Measurements from ENCODE around the gene MCOLN2. TPM values are rescaled to one million over a fixed set of nuclear protein-coding genes. Genes with fewer than 3 reads are reported as not detected.

The MCOLN2 gene
- total and polyA plus RNA-seq, 2 of the 8 experiments (the other 6 are each of a cell fraction or from before 2014, with no cell fraction given) = 1.7 to 6.1 TPM

GRCh38 chr1:84892705-84893618, 104.0 kb downstream of the MCOLN2 start, which contains the start of gene LPAR3:
Gene LPAR3 (minus strand): TSS chr1:84893206. CDS start chr1:84866120, 27,086 bp downstream.
- H3K4me1 ChIP-seq (replicated peaks in 1 of 4; ENCODE audit: control insufficient read depth in 3 of 4, insufficient read depth in 4 of 4, low read length in 3 of 4) = peaks cover 0 to 23% (median 5%) of the 10 kb centered on the region in 4 experiments; a peak in 3 of 7 replicates
- ChIA-PET POLR2A (ENCODE audit: partially characterized antibody) (interaction anchor here (1.0 to 1.2 kb wide), 2 partner anchors 9 to 21 kb away, joined by 3 to 5 read pairs; no protein-coding TSS in a partner anchor), CTCF (ENCODE audit: partially characterized antibody) (interaction anchor here (0.5 to 2.7 kb wide), 13 partner anchors 7 to 1210 kb away, joined by 3 to 11 read pairs (median 3); no protein-coding TSS in a partner anchor)
- no peaks in the 10 kb centered on the region for H4K20me1 ChIP-seq (replicated peaks in 1 of 2; ENCODE audit: control insufficient read depth in 1 of 2, insufficient read depth in 2 of 2, low read length in 2 of 2)
- no peak within 1 kb of the TSS for H2AK5ac ChIP-seq (ENCODE audit: low read depth, low read length)
- DNase-seq (ENCODE audit: low read depth in 1 of 2, low spot score in 2 of 2) (peak in 1 of 2 experiments; percentile 85), FAIRE-seq (no peak)
- no peak within 1 kb of the TSS for H2BK20ac ChIP-seq (ENCODE audit: low read length)
- peaks cover 0 to 13% (median 7%) of the 10 kb centered on the region in 4 experiments; a peak in 5 of 7 replicates for H3K27me3 ChIP-seq (replicated peaks in 1 of 4; ENCODE audit: control insufficient read depth in 3 of 4, extremely low read depth in 1 of 4, insufficient read depth in 3 of 4, low read length in 3 of 4)
- H4K5ac ChIP-seq (ENCODE audit: insufficient read length, low read depth, low read length) = no peak within 1 kb of the TSS
- peak within 1 kb of the TSS; percentile 58 to 78 (median 69) for H3K4me3 ChIP-seq (ENCODE audit: extremely low read depth in 1 of 4, insufficient read depth in 2 of 4, low read depth in 3 of 4, low read length in 4 of 4)
- peak within 1 kb of the TSS; percentile 87 for H4K8ac ChIP-seq (ENCODE audit: extremely low read depth, insufficient read depth, low read length)
- peak within 1 kb of the TSS; percentile 78 for H2AFZ ChIP-seq (ENCODE audit: low read length)
- no peak within 1 kb of the TSS for H3K4ac ChIP-seq (replicated peaks; ENCODE audit: insufficient read length, low read depth, low read length)
- no peaks in the 10 kb centered on the region; a peak in 1 of 8 replicates for H3K36me3 ChIP-seq (ENCODE audit: control insufficient read depth in 2 of 4, insufficient read depth in 4 of 4, low read length in 3 of 4)
- H3K79me1 ChIP-seq (ENCODE audit: low read depth, low read length) = no peaks in the 10 kb centered on the region
- H3K23ac ChIP-seq (ENCODE audit: insufficient read length) = no peak within 1 kb of the TSS
- no peaks in the 10 kb centered on the region for H3K9me3 ChIP-seq (ENCODE audit: insufficient read depth in 2 of 2, low read depth in 1 of 2, low read length in 1 of 2)
- H2BK15ac ChIP-seq (ENCODE audit: low read length) = no peak within 1 kb of the TSS
- H3K79me2 ChIP-seq (ENCODE audit: control insufficient read depth in 1 of 2, insufficient read depth in 2 of 2, low read length in 2 of 2) = peaks cover 0 to 28% of the 10 kb centered on the region in 2 experiments; a peak in 3 of 4 replicates
- H2BK120ac ChIP-seq (replicated peaks; ENCODE audit: low read depth, low read length) = no peak within 1 kb of the TSS
- no peak within 1 kb of the TSS for H2BK12ac ChIP-seq (ENCODE audit: low read depth, low read length)
- WGBS, 2 experiments (ENCODE audit: extremely low coverage in 1 of 2, insufficient coverage in 1 of 2, insufficient read length in 1 of 2, insufficient replicate concordance in 2 of 2, low coverage in 1 of 2, low lambda C conversion rate in 2 of 2, missing lambda C conversion rate in 1 of 2) = 2% methylated on average over 71 of the region's 93 CpGs; no CpG with 5 or more reads in 1 of the 2 experiments
- peak within 1 kb of the TSS; percentile 85; the same call in 1 of the 2 replicates for H3K18ac ChIP-seq (ENCODE audit: extremely low read depth, low read length)
- peak within 1 kb of the TSS; percentile 90 to 92 for H3K4me2 ChIP-seq (ENCODE audit: insufficient read depth in 1 of 2, low read depth in 2 of 2, low read length in 2 of 2)
- peaks cover 7% of the 10 kb centered on the region; the same call in 1 of the 2 replicates for H3K23me2 ChIP-seq (ENCODE audit: low read depth, low read length)
- H2BK5ac ChIP-seq (ENCODE audit: low read depth, low read length) = peak within 1 kb of the TSS; percentile 54; the same call in 1 of the 2 replicates
- no peak within 1 kb of the TSS for H3K14ac ChIP-seq (ENCODE audit: insufficient read length)
- H3K27ac ChIP-seq (ENCODE audit: low read depth, low read length) = no peak within 1 kb of the TSS
- no peak within 1 kb of the TSS for H3K56ac ChIP-seq (replicated peaks; ENCODE audit: insufficient read length, low read depth, low read length)
- peak within 1 kb of the TSS; percentile 11 for H4K91ac ChIP-seq (replicated peaks; ENCODE audit: insufficient read length, low read length)
- peak within 1 kb of the TSS; percentile 26 to 65 (median 58); a peak in 6 of 7 replicates for H3K9ac ChIP-seq (replicated peaks in 1 of 4; ENCODE audit: extremely low read depth in 1 of 4, low read depth in 3 of 4, low read length in 3 of 4)
- TF ChIP-seq POLR2AphosphoS5 (IDR thresholded peaks at IDR 0.05; ENCODE audit: low read depth, low read length) (0 out of 2 replicates have a peak, but pooled peaks have one; percentile 10), BACH1 (IDR thresholded peaks at IDR 0.05; ENCODE audit: low read length) (no peak), ATF3 (IDR thresholded peaks at IDR 0.05; ENCODE audit: insufficient read depth, low read depth, low read length) (no peak), BRCA1 (IDR thresholded peaks at IDR 0.05; ENCODE audit: low read depth, low read length) (no peak), SP4 (IDR thresholded peaks at IDR 0.05; ENCODE audit: low read length) (no peak), GTF2F1 (IDR thresholded peaks at IDR 0.05; ENCODE audit: borderline replicate concordance, low read depth, low read length) (no peak), KDM4A (IDR thresholded peaks at IDR 0.05; ENCODE audit: low read depth, low read length, severe bottlenecking) (peak; percentile 83), MAX (IDR thresholded peaks at IDR 0.05) (no peak), SUZ12 (IDR thresholded peaks at IDR 0.05; ENCODE audit: low read length) (peak; percentile 63; the same call in 1 of the 2 replicates)

Data from H1 (cell line).